SK-N-MC (cell line): ENCODE measurements around the gene COL5A2.

Source experiments
- EZH2 ChIP-seq: fragments of 200-600 bp; sonication (generic); IDR thresholded peaks from one replicate; pipeline ENCODE4 v1.6.1; 2017; ENCODE audit warnings: antibody characterized with exemption
- FOXP2 ChIP-seq: optimal IDR thresholded peaks from 2 replicates; pipeline ENCODE3; 2011; ENCODE audit warnings: mild to moderate bottlenecking, moderate library complexity; ENCODE audit not compliant: insufficient read depth; ENCODE audit errors: extremely low read length, control extremely low read depth
- POLR2AphosphoS5 ChIP-seq: IDR thresholded peaks from 2 replicates; pipeline ENCODE4 v1.6.1; 2012; ENCODE audit warnings: mild to moderate bottlenecking, low read depth, low read length, borderline replicate concordance

DNA sequence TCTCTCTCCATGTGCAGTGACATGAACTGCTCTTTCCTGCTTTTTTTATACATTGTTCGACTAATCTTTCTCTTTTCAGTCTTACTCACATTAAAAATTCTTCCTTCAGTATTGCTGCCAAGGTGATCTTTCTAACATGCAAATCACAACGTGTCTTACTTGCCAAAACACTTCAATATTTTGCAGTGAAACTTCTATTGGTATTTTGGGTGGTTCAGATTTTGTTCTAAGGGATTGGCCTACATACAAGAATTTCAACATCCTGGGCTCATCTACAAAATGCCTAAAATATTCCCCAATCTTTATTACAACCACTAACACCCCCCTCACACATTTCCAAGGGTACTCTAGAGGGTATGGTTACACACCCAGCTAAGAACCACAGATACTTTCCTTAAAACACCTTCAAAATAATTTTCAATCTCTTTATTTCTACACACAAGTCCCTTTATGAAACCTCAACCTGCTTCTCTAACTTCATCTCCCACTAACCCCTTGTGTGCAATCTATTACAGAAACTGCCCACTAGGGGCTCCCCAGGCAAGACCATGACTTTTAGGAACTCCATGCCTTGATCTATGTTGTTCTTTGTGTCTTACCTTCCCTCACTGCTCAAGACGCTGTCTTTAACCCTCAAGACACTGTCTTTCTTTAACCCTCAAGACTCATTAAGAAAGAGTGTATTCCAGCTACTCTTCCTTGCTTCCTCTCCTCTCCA, 154.5 kb downstream of the COL5A2 start:
- TF ChIP-seq EZH2 (no peak), POLR2AphosphoS5 (no peak), FOXP2 (no peak)
